DOHH2 (cell line): ENCODE measurements around the gene GFPT2.

ENCODE experiments used
- H3F3A ChIP-seq: fragments of 200-600 bp; sonication (generic), shearing (Covaris generic); 2 replicates; pipeline ENCODE4 v1.6.0; 2016; ENCODE audit warnings: antibody characterized with exemption, mild to moderate bottlenecking; ENCODE audit not compliant: control insufficient read depth, insufficient read depth
- H3K27ac ChIP-seq: fragments of 200-600 bp; sonication (generic); 2 replicates; pipeline ENCODE4 v1.5.1; 2014; ENCODE audit warnings: low read depth, mild to moderate bottlenecking, low read length, moderate library complexity
- H3K27me3 ChIP-seq: fragments of 200-600 bp; sonication (generic); 2 replicates; pipeline ENCODE4 v1.6.1; 2014; ENCODE audit warnings: mild to moderate bottlenecking, low read length, mixed read lengths; ENCODE audit not compliant: control insufficient read depth
- H3K36me3 ChIP-seq: fragments of 200-600 bp; sonication (generic); 2 replicates; pipeline ENCODE4 v1.6.1; 2014; ENCODE audit warnings: mild to moderate bottlenecking, low read length, moderate library complexity, mixed read lengths; ENCODE audit not compliant: control insufficient read depth
- H3K4me1 ChIP-seq: fragments of 200-600 bp; sonication (generic); 2 replicates; pipeline ENCODE4 v1.6.1; 2014; ENCODE audit warnings: mild to moderate bottlenecking, low read length, mixed read lengths; ENCODE audit not compliant: control insufficient read depth
- H3K4me2 ChIP-seq: fragments of 200-600 bp; sonication (generic); 2 replicates; pipeline ENCODE4 v1.6.0; 2014; ENCODE audit warnings: mild to moderate bottlenecking, low read length, moderate library complexity
- H3K4me3 ChIP-seq: fragments of 200-600 bp; sonication (generic); 2 replicates; pipeline ENCODE4 v1.5.1; 2014; ENCODE audit warnings: mild to moderate bottlenecking, low read length, mixed read lengths
- H3K79me2 ChIP-seq: fragments of 200-600 bp; sonication (generic); 2 replicates; pipeline ENCODE4 v1.6.1; 2014; ENCODE audit warnings: mild to moderate bottlenecking, low read length, mixed read lengths; ENCODE audit not compliant: control insufficient read depth
- H3K9me2 ChIP-seq: fragments of 200-600 bp; sonication (generic); replicated peaks from 2 replicates; pipeline ENCODE4 v1.6.1; 2014; ENCODE audit warnings: mild to moderate bottlenecking, low read length, mixed read lengths; ENCODE audit not compliant: control insufficient read depth
- H3K9me3 ChIP-seq: fragments of 200-600 bp; sonication (generic); 2 replicates; pipeline ENCODE4 v1.6.1; 2014; ENCODE audit warnings: antibody characterized with exemption, low read length, mixed read lengths; ENCODE audit not compliant: control insufficient read depth, insufficient read depth
- H4K20me1 ChIP-seq: fragments of 200-600 bp; sonication (generic); 2 replicates; pipeline ENCODE4 v1.6.0; 2014; ENCODE audit warnings: low read depth, mild to moderate bottlenecking, antibody characterized with exemption, low read length, moderate library complexity; ENCODE audit not compliant: control insufficient read depth, insufficient read depth
- CTCF ChIP-seq: fragments of 200-600 bp; sonication (generic); IDR thresholded peaks from one replicate; pipeline ENCODE4 v1.5.1; 2014; ENCODE audit warnings: antibody characterized with exemption, mild to moderate bottlenecking, low read depth, low read length; ENCODE audit not compliant: poor library complexity, severe bottlenecking
- EZH2phosphoT487 ChIP-seq: fragments of 200-600 bp; sonication (generic); IDR thresholded peaks from 2 replicates; pipeline ENCODE4 v1.6.1; 2017; ENCODE audit warnings: borderline replicate concordance, mild to moderate bottlenecking, antibody characterized with exemption, low read length, moderate library complexity, mixed read lengths

The GFPT2 gene

DNA sequence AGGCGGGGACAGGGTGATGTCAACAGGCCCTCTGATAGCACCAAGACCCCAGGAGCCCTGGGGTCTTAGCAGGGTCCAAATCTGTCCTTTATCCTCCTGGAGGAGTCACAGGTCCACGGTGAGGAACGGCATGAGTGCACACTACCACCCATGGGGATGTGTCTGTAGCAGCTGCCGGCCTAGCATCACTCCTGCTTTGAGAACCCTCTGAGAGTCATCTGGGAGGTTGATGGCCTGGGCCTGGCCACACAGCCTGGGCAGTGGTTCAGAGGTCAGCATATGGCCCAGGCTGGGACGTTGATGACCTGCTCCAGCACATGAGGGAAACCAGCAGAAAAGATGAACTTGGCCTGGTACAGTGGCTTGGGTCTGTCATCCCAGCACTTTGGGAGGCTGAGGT, 1.8 kb upstream of the GFPT2 start:
- no peak overlapping the region for H3K4me2 ChIP-seq
- no peak overlapping the region for H3K4me3 ChIP-seq
- no peak overlapping the region for H3K27ac ChIP-seq
- H3K9me2 ChIP-seq: no peaks in the 10 kb centered on the region
- H4K20me1 ChIP-seq: no peaks in the 10 kb centered on the region
- TF ChIP-seq EZH2phosphoT487 (no peak), CTCF (no peak)
- H3K9me3 ChIP-seq: no peaks in the 10 kb centered on the region
- H3K27me3 ChIP-seq: no peaks in the 10 kb centered on the region
- no peaks in the 10 kb centered on the region for H3F3A ChIP-seq
- H3K36me3 ChIP-seq: no peaks in the 10 kb centered on the region
- no peaks in the 10 kb centered on the region for H3K79me2 ChIP-seq
- H3K4me1 ChIP-seq: no peaks in the 10 kb centered on the region

DNA sequence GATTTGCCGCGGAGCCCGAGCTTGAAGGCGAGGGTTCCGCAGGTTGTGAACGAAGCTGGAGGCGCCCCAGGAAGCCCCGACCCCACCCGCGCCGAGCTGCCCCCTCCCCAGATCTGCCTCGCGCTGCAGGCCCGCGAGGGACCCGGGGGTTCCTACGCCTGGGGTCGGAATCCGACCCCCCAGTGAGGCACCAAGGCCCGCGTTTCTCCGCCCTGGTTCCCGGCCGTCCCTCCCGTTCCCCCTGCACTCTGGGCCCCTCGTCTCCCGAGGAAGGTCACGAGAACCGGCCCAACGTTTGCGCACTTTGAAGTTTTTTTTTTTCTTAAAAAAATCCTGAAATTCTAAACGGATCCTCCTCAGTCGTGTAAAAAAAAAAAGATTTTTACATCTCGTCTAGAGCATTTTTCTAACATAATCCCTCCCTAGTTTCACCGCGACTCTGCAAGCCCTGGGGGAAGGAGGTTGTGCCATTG, 880 bp upstream of the GFPT2 start:
- H3K27me3 ChIP-seq: no peaks in the 10 kb centered on the region
- TF ChIP-seq EZH2phosphoT487 (no peak), CTCF (no peak)
- no peak overlapping the region for H3K27ac ChIP-seq
- no peak overlapping the region for H3K4me2 ChIP-seq
- H3K4me1 ChIP-seq: no peaks in the 10 kb centered on the region
- H3K79me2 ChIP-seq: no peaks in the 10 kb centered on the region
- H3K9me3 ChIP-seq: no peaks in the 10 kb centered on the region
- H4K20me1 ChIP-seq: no peaks in the 10 kb centered on the region
- H3K9me2 ChIP-seq: no peaks in the 10 kb centered on the region
- no peaks in the 10 kb centered on the region for H3F3A ChIP-seq
- H3K4me3 ChIP-seq: no peak overlapping the region
- no peaks in the 10 kb centered on the region for H3K36me3 ChIP-seq

DNA sequence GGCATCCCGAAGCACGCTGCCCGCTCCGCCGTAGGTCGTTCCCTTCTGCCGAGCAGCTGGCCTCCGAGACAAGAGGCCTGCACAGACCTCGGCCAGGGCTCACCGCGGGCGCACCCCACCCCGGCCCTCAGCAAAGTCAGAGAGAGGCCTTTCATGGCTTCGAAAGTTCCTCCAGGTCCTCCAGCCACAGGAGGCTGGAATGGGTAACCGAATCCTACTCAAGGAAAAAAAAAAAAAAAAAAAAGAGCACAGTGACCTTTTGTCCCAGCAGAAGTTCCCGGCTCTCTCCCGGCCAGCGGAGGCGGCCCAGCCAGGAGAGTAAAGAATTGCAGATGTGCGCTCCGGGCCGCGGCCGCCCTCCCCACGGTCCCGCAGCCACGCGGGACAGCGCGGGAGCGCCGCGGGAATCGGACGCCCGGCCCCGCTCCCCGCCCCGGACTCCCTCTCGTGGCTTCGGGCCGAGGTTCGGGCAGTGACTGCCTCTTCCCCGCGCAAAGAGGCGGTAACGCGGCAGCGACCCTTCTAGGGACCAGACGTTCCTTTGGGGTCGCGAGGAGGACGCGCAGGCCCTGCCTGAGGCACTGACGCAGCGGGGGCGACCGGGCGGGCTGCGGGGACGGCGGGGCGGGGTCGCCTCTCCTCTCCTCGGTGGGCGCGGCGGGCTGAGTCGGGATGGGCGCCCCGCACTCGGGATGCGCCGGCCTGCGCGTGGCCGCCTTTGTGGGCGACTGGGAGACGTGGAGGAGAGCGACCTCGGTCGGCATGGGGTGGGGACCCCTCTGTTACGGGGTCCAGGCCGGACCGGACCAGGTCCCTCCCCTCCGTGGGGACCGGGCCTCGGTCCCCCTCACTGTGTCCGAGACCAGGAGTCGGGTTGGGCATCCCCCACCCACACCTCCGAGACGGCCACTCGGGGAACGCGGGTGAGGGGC, 754 bp downstream of the GFPT2 start:
- H3K36me3 ChIP-seq: no peaks in the 10 kb centered on the region
- no peak overlapping the region for H3K27ac ChIP-seq
- no peaks in the 10 kb centered on the region for H4K20me1 ChIP-seq
- H3K79me2 ChIP-seq: no peaks in the 10 kb centered on the region
- no peaks in the 10 kb centered on the region for H3K27me3 ChIP-seq
- TF ChIP-seq CTCF: no peak
- TF ChIP-seq EZH2phosphoT487: no peak
- H3K4me2 ChIP-seq: no peak overlapping the region
- no peaks in the 10 kb centered on the region for H3K9me2 ChIP-seq
- no peaks in the 10 kb centered on the region for H3K4me1 ChIP-seq
- H3F3A ChIP-seq: no peaks in the 10 kb centered on the region
- H3K9me3 ChIP-seq: no peaks in the 10 kb centered on the region
- no peak overlapping the region for H3K4me3 ChIP-seq
